Measurements from ENCODE around the gene CCER1.

DNA sequence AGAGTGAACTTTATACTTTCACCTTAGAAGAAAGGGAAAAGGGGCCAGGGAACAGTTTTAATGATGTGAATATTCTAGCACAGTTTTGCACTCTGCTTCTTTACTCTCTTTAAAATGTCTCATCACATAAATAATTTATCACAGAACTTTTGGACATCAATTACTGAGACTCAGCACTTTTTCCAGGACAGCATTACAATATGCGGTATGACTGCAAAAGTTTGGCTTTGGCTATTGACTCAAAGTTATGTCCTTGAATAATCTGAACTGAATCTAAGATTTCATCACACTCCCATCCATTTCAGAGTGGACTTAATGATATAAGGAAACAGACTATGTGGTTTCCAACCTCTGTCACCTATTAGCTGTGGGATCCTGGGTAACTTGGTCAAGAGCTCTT is 11.7 kb downstream of the CCER1 start:
- no peak for TF ChIP-seq NFYB (IDR thresholded peaks at IDR 0.05; ENCODE audit: extremely low read depth, insufficient read length)
- TF ChIP-seq, protein P1, sequence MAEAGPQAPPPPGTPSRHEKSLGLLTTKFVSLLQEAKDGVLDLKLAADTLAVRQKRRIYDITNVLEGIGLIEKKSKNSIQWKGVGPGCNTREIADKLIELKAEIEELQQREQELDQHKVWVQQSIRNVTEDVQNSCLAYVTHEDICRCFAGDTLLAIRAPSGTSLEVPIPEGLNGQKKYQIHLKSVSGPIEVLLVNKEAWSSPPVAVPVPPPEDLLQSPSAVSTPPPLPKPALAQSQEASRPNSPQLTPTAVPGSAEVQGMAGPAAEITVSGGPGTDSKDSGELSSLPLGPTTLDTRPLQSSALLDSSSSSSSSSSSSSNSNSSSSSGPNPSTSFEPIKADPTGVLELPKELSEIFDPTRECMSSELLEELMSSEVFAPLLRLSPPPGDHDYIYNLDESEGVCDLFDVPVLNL (CRISPR knock-in tag; IDR thresholded peaks at IDR 0.05; ENCODE audit: low read depth) = no peak
- TF ChIP-seq, protein P2, sequence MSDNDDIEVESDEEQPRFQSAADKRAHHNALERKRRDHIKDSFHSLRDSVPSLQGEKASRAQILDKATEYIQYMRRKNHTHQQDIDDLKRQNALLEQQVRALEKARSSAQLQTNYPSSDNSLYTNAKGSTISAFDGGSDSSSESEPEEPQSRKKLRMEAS (CRISPR knock-in tag; IDR thresholded peaks at IDR 0.05) = no peak
- TF ChIP-seq ZKSCAN1 (IDR thresholded peaks at IDR 0.05; ENCODE audit: low read depth, low read length) = no peak
- TF ChIP-seq, protein P3, sequence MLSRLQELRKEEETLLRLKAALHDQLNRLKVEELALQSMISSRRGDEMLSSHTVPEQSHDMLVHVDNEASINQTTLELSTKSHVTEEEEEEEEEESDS (CRISPR knock-in tag; IDR thresholded peaks at IDR 0.05) = no peak
- TF ChIP-seq, protein P4, sequence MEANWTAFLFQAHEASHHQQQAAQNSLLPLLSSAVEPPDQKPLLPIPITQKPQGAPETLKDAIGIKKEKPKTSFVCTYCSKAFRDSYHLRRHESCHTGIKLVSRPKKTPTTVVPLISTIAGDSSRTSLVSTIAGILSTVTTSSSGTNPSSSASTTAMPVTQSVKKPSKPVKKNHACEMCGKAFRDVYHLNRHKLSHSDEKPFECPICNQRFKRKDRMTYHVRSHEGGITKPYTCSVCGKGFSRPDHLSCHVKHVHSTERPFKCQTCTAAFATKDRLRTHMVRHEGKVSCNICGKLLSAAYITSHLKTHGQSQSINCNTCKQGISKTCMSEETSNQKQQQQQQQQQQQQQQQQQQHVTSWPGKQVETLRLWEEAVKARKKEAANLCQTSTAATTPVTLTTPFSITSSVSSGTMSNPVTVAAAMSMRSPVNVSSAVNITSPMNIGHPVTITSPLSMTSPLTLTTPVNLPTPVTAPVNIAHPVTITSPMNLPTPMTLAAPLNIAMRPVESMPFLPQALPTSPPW (CRISPR knock-in tag; IDR thresholded peaks at IDR 0.05) = no peak
- TF ChIP-seq, protein P5, sequence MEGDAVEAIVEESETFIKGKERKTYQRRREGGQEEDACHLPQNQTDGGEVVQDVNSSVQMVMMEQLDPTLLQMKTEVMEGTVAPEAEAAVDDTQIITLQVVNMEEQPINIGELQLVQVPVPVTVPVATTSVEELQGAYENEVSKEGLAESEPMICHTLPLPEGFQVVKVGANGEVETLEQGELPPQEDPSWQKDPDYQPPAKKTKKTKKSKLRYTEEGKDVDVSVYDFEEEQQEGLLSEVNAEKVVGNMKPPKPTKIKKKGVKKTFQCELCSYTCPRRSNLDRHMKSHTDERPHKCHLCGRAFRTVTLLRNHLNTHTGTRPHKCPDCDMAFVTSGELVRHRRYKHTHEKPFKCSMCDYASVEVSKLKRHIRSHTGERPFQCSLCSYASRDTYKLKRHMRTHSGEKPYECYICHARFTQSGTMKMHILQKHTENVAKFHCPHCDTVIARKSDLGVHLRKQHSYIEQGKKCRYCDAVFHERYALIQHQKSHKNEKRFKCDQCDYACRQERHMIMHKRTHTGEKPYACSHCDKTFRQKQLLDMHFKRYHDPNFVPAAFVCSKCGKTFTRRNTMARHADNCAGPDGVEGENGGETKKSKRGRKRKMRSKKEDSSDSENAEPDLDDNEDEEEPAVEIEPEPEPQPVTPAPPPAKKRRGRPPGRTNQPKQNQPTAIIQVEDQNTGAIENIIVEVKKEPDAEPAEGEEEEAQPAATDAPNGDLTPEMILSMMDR (IDR thresholded peaks at IDR 0.05 in 2 of 3, conservative IDR thresholded peaks at IDR 0.05 in 1 of 3; ENCODE audit: insufficient read depth in 2 of 3, low read depth in 1 of 3, low read length in 3 of 3) = no peak
- TF ChIP-seq U2AF2 (optimal IDR thresholded peaks at IDR 0.05; ENCODE audit: low read depth, low read length) = no peak
- TF ChIP-seq SMAD1 (IDR thresholded peaks at IDR 0.05; ENCODE audit: low read depth, low read length, partially characterized antibody) = no peak
- TF ChIP-seq RFX1 (IDR thresholded peaks at IDR 0.05) = no peak
- TF ChIP-seq JUND (IDR thresholded peaks at IDR 0.05; ENCODE audit: borderline replicate concordance, low read depth, low read length) = no peak
- no peak for TF ChIP-seq JUND (tag; IDR thresholded peaks at IDR 0.05; ENCODE audit: borderline replicate concordance, low read depth, low read length)
- no peak for TF ChIP-seq EGR1 (conservative IDR thresholded peaks at IDR 0.05)

Measured in K562 (cell line).